T47D (cell line): ENCODE results near the gene CDO1.
A peak's percentile ranks its signal among the peaks of the same experiment; 100 is the strongest.
"Not testable (repeated sequence)": the region's sequence is repeated elsewhere in the genome, so short reads cannot be mapped to it uniquely, and the experiment has no call there.

ENCODE experiments used
- DNase-seq, 2 experiments: peaks; one replicate each; pipeline versions ENCODE4 v3.0.0 to v3.0.0-alpha.2; 2011 to 2012; ENCODE audit warnings: low read depth in 1 of 2, low spot score in 1 of 2
- JUND ChIP-seq: IDR thresholded peaks from 2 replicates; pipeline ENCODE4 v1.6.1; 2012; ENCODE audit warnings: low read depth
- in situ Hi-C: cut with HindIII; loops from 2 replicates; pipeline ENCODE4 v1.10.0; 2016; ENCODE audit warnings: low sequenced_read_pairs, low pct_unique_long_range_greater_than_20kb

The CDO1 gene

GRCh38 chr5:115817386-115817785 is 927 bp upstream of the CDO1 start:
- in situ Hi-C loops: no loop called here
- DNase-seq: no peak
- TF ChIP-seq JUND: no peak

DNA sequence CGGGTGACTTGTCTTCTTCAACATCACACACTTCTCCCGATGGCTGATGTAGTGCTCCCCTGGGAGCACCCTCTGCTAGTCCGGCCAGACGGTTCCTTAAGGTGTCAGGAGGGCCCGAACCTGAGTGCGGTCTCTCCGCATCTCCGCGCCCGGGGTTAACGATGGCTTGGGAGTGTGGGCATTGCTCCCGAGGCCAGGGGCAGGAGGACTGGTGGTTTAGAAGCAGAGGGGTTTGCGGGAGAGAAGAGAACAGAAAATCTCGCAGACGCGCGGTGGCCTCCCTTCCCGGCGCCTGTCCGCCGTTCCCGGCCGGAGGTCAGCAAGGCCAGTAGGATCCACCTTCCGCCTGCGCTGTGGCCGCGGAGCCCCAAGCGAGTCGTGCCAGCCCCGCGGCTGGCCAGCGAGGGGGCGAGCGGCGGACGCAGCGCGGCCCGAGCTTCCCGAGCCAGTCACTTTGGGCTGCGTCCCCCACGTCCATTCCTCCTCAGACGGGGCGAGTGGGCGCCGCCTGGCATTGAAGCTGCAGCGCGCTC is 700 bp downstream of the CDO1 start:
- DNase-seq: no peak
- in situ Hi-C loops: no loop called here
- TF ChIP-seq JUND: no peak

- TF ChIP-seq JUND: no peak
- in situ Hi-C loops: no loop called here
- no peak for DNase-seq
Measured at GRCh38 chr5:115815006-115815692, 1.3 kb downstream of the CDO1 start.

DNA sequence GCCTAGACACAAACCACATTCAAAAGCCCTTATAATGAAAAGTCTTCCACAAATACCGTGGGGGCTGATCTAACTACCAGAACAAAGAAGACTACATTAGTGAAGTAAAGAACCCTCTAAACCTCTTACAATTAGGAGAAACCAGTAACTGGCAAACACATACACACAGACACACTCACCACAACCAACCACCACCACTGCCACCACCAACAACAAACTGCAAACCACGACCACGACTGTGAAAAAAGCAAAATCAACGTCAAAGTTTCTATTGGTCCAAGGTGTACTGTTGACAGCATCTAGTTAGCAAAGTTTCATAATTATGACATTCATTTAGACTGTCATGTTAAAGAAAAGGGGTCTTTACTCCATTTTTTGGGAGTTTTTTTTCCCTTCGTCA is 2.7 kb downstream of the CDO1 start:
- in situ Hi-C loops: no loop called here
- DNase-seq: no peak
- no peak for TF ChIP-seq JUND

- in situ Hi-C loops: no loop called here
- TF ChIP-seq JUND: no peak
- DNase-seq: no peak
Measured at GRCh38 chr5:115812372-115812771, 4.1 kb downstream of the CDO1 start.

DNA sequence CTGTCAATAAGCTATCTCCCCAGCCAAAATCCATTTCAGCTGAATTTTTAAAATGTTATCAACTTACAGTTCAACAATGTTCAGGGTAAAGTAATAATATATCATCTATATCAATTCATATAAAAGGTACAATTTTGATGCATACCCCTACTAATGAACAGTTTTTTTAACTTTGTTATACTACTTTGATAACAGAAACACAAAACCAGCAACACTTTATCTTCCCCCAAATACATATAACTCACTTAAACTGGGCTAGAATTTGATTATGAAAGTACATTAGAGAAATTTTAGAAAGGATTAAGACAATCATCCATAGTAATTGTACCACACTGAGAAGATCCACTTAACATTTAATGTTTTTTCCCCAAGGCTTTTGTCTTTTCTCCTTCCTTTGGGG is 5.1 kb downstream of the CDO1 start:
- in situ Hi-C loops: no loop called here
- DNase-seq: no peak

DNA sequence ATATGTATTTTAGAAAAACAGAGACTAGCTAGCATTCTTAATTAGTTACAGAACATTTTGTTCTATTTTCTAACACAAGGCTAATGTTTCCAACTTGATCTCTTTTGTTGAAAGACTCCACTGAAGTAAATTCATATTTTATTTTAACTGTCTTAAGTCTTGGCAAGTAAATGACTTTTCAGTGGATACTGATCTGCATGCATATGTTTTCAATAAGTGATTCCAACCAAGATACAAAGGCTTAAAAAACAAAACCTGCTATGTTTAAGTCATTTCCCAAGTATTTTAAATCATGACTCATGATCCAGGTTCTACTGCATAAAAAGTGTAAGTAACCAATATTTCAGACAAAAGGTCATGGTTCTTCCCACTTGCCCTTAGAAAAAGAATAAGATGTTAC is 5.7 kb downstream of the CDO1 start:
- no peak for TF ChIP-seq JUND
- in situ Hi-C loops: no loop called here
- no peak for DNase-seq

More for the DNA sequence above, 5.1 kb downstream of the CDO1 start:
- TF ChIP-seq JUND: no peak

- DNase-seq: no peak
- in situ Hi-C loops: no loop called here
- no peak for TF ChIP-seq JUND
Measured at GRCh38 chr5:115809946-115810345, 6.5 kb downstream of the CDO1 start.

DNA sequence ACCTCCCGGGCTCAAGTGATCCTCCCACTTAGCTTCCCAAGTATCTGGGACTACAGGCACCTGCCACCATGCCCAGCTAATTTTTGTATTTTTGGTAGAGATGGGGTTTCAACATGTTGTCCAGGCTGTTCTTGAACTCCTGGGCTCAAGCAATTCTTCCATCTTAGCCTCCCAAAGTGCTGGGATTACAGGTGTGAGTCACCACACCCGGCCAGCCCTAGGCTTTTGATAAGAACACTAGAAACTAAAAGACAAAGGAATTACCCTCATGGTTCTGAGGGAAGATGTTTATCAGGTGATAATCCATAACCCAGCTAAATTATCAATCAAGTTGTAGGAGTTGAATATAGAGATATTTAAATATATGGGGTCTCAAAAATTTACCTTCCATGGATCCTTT is 8.4 kb downstream of the CDO1 start:
- DNase-seq, in situ Hi-C loops: not testable (repeated sequence)

DNA sequence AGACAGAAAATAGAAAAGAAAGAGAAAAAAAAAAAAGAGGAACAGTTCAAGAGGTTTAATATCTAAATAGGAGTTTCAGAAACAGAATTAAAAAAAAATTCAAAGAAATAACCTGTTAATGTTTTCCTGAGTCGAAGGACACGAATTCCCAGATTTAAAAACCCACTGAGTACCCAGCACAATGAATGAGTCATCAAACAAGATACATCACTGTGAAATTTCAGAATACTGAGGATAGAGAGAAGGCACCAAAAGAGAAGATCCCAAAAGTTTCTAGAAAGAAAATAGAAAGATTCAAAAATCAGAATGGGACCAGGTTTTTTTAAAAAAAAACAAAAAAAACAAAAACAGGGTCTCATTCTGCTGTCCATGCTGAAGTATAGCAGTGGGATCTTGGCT is 8.8 kb downstream of the CDO1 start:
- TF ChIP-seq JUND: no peak
- DNase-seq: no peak
- in situ Hi-C loops: no loop called here

GRCh38 chr5:115806986-115807653 is 9.3 kb downstream of the CDO1 start:
- in situ Hi-C loops: no loop called here

DNA sequence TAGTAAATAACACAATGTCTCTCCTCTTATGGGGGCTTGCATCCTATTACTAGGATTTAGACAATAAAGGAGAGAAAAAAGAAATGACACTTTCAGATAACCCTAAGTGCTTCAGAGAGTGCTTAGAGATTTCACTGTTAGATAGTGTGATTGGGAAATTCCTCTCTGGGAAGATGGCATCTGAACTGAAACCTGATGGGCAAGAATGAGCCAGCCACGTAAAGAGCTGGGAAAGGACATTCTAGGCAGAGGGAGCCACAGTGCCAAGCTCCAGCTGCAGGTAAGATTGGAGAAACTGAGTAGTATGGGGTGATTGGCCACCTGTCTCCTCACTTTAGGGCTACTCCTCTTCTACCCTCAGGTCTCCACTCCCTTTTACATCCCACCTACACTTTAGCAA is 14.5 kb downstream of the CDO1 start:
- in situ Hi-C loops: no loop called here
- peak in 1 of 2 experiments; percentile 24 for DNase-seq
- no peak for TF ChIP-seq JUND

More at GRCh38 chr5:115806986-115807653, 9.3 kb downstream of the CDO1 start:
- no peak for TF ChIP-seq JUND
- DNase-seq: peak in 1 of 2 experiments; percentile 48

GRCh38 chr5:115801152-115801551 is 15.3 kb downstream of the CDO1 start:
- in situ Hi-C loops: no loop called here
- DNase-seq: no peak
- TF ChIP-seq JUND: no peak
